ENCODE results near the gene ZNF385C. TPM values are rescaled to one million over a fixed set of nuclear protein-coding genes. Genes with fewer than 3 reads are reported as not detected.
A peak's percentile ranks its signal among the peaks of the same experiment; 100 is the strongest.

ZNF385C gene
- total and polyA plus RNA-seq, 2 of the 13 experiments (the other 11 are each of a cell fraction or from before 2014, with no cell fraction given), result 2.3 to 6.1 TPM

- TF ChIP-seq LRRFIP1 (CRISPR knock-in tag; conservative IDR thresholded peaks at IDR 0.05) (no peak), SNAPC4 (CRISPR knock-in tag; IDR thresholded peaks at IDR 0.05) (no peak), SAP130 (CRISPR knock-in tag; IDR thresholded peaks at IDR 0.05; ENCODE audit: low read depth) (peak; percentile 74), ZNF253 (CRISPR knock-in tag; IDR thresholded peaks at IDR 0.05; ENCODE audit: borderline replicate concordance) (no peak), ZNF354B (CRISPR knock-in tag; IDR thresholded peaks at IDR 0.05) (0 out of 2 replicates have a peak, but pooled peaks have one; percentile 66), ZNF292 (CRISPR knock-in tag; IDR thresholded peaks at IDR 0.05; ENCODE audit: borderline replicate concordance, low read depth) (no peak), SETDB1 (CRISPR knock-in tag; IDR thresholded peaks at IDR 0.05; ENCODE audit: borderline replicate concordance) (no peak), ZBTB1 (CRISPR knock-in tag; IDR thresholded peaks at IDR 0.05; ENCODE audit: borderline replicate concordance) (no peak), SNAPC2 (CRISPR knock-in tag; IDR thresholded peaks at IDR 0.05) (no peak), CSRNP1 (CRISPR knock-in tag; IDR thresholded peaks at IDR 0.05) (no peak), ZUFSP (CRISPR knock-in tag; IDR thresholded peaks at IDR 0.05; ENCODE audit: borderline replicate concordance) (no peak), TRIM22 (IDR thresholded peaks at IDR 0.05) (no peak), ZNF720 (CRISPR knock-in tag; IDR thresholded peaks at IDR 0.05) (no peak), RBM22 (optimal IDR thresholded peaks at IDR 0.05; ENCODE audit: low read length) (no peak), ELF1 (CRISPR knock-in tag; IDR thresholded peaks at IDR 0.05) (no peak), SNAPC5 (CRISPR knock-in tag; IDR thresholded peaks at IDR 0.05; ENCODE audit: borderline replicate concordance) (no peak), ZSCAN21 (CRISPR knock-in tag; IDR thresholded peaks at IDR 0.05; ENCODE audit: borderline replicate concordance) (no peak)
These were observed 95.4 kb downstream of the ZNF385C start (continued) for GRCh38 chr17:42002792-42003301.
